LHCN-M2 (cell line): Measurements from ENCODE around the gene CACNA2D1. TPM values are rescaled to one million over a fixed set of nuclear protein-coding genes. Genes with fewer than 3 reads are reported as not detected.

ENCODE experiments used
- DNase-seq: peaks from one replicate; pipeline ENCODE4 v3.0.0-alpha.2; 2012; ENCODE audit warnings: low read depth
- total RNA-seq: library from RNA; depleted of rRNA; stranded (reverse); fragments of >200 nt; gene quantifications from 2 replicates; pipeline ENCODE4 v1.2.3, GENCODE V29; 2014

The CACNA2D1 gene
- total RNA-seq, 1 experiment from 2014 or later, result 40.4 TPM

DNA sequence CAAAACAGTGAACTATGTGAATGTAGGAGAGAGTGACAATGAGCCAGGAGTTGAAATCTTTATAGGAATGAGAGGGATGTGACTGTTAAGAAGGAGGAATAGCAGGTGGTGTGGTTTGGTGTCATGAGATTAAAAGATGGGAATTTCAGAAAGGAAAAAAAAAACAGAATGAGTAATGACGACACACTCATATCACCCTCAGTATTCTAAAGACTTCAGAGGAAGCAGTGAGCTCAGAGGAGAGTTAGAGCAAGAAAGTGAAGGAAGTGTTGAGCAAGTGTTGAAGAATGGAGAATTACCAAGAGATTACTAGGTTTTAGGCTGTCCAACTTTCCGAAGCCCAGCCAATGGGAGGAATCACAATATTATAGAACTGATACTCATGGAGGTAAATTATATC is 453.2 kb downstream of the CACNA2D1 start:
- DNase-seq, result peak; percentile 88

GRCh38 chr7:81986723-81987470 is 456.7 kb downstream of the CACNA2D1 start:
- DNase-seq, result no peak

- DNase-seq, result no peak
Measured at GRCh38 chr7:81983406-81983805, 460.2 kb downstream of the CACNA2D1 start.

DNA sequence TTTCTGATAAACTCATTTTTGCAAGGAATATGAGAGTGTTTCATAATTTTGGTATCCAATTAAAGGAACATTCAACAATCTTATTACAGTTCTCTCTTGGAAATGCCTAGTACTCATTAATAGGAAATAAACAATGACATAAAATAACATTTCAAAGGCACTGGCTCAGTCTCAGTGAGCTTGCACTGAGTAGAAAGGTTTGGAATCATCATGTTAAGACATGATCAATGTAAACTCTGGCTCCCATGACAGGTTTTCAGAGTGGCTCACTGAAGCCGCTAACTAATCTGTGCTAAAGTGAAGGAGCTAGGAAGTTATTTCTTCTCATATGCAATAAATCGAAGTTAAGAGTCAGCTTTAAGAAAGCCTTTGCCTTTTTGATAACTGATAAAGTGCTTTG is 470.5 kb downstream of the CACNA2D1 start:
- no peak for DNase-seq

DNA sequence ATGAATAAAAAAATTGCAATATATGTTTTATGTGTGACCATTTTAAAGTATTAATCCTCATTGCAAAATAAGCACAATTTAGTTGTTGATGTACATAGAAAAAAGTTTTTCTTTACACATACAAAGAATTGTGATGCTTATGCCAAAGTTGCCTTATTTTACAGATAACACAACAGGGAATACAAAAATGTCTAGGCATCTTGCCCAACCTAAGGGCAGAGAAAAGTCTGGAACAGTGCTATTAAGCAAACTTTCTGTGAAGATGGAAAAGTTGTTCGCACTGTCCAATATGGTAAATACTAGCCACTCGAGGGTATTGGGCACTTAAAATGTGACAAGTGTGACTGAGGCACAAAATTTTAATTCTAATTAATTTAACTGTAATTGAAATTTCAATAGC is 483.6 kb downstream of the CACNA2D1 start:
- no peak for DNase-seq

GRCh38 chr7:81957517-81957916 is 486.1 kb downstream of the CACNA2D1 start:
- DNase-seq, result no peak

DNA sequence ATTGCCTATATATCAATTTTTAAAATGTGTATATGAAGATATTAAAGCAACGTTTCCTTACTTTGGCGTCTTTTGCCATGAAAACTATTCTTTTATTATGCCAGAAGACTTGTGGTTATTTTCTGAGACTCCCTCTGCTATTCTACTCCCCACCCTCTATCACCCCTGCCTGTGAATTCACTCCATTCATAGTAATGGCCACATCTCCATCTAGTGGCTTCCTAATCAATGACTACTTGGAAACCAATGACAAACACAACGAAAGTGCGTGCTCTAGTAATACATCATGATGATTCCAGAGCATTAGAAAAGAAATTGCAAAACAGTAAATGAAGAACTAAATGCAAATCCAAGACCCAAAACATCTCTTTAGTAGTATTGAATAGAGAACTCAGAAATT is 487.1 kb downstream of the CACNA2D1 start:
- peak; percentile 68 for DNase-seq

GRCh38 chr7:81949306-81949705 is 494.3 kb downstream of the CACNA2D1 start:
- peak; percentile 14 for DNase-seq

GRCh38 chr7:81944058-81944457 is 499.5 kb downstream of the CACNA2D1 start:
- no peak for DNase-seq

DNA sequence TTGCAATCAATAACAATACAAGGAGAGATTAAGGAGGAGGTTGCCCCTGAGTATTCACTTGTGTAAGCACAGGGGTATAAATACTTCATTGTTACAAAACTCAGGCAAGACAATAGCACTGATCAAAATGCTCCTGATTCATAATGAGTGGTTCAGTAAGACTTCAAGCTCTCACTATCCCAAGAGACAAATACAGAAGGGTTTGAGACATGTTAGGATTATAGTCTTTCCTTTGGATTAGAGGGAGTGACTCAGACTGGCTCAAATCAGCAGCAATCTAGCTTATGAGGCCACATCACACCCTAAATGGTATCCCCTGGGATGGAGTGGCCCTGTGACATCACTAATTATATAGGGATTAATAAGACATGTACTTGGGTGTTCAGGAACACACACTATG is 506.5 kb downstream of the CACNA2D1 start:
- peak; percentile 45 for DNase-seq

GRCh38 chr7:81934596-81935301 is 508.8 kb downstream of the CACNA2D1 start:
- DNase-seq, result no peak

DNA sequence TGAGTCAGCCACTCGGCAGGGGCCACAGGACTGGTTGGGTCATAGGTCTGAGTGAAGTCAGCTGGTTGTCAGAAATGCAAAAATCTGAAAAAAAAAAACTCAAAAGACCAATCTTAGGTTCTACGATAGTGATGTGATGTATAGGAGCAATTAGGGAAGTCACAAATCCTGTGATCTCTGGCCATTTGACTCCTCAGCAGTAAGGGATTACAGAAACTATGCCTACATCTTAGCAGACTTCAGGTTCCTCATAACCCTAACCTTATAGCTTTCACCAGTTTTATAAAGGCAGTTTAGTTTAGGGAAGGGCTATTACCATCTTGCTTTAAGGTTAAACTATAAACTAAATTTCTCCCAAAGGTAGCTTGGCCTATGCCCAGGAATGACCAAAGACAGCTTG is 510.6 kb downstream of the CACNA2D1 start:
- no peak for DNase-seq

GRCh38 chr7:81929386-81929785 is 514.2 kb downstream of the CACNA2D1 start:
- DNase-seq, result peak; percentile 25

DNA sequence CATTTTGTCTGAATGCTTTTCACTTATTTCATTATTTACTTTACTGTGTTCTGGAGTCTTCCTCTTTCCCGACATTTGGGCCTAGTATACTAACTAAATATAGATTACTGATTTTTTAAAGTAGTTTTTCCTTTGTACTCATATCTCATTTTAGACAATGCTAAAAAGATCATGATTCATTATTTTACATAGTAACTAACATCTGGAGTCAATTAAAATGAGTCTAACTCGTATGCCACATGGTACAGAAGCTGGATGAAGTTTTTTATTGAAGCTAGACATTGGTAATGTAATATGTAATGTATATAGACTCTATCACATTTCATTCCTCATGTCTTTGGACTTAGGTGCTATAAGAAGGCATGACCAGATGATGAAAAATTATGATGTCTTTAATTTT is 517.4 kb downstream of the CACNA2D1 start:
- no peak for DNase-seq

DNA sequence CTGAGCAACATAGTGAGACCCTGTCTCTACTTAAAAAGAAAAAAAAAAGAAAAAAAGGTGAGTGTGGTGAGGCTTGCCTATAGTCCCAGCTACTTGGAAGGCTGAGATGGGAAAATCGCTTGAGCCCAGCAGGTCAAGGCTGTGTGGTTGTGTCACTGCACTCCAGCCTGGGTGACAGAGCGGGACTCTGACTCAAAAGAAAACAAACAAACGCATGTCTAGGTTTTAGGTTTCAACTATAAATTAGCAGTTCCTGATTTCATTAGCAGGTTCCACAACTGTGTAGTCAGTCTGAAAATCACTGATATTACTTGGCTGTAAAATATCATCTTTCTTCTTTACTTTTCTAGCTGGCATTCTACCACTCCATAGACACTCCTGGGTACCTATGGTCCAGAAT is 518.0 kb downstream of the CACNA2D1 start:
- DNase-seq, result no peak

- DNase-seq, result no peak
Measured at GRCh38 chr7:81924494-81924893, 519.1 kb downstream of the CACNA2D1 start.

DNA sequence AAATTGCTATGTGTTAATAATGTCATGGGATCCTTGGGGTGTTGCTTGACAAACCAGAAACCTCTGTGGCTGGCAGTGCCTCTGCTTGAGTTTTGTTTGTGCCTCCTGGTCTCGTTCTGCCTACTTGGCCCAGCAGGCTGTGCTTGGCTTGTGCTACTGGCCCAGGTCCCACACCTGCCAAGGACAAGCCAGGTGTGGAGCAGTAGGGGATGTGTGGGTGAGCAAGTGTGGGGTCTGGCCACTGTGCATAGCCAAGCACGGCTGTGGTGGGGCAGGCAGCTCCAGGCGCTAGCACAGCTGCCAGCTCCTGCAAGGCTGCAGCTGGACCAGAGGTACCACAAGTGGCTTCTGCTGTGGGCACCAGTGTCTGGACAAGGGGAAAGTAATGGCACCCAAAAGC is 524.1 kb downstream of the CACNA2D1 start:
- no peak for DNase-seq

GRCh38 chr7:81908220-81908619 is 535.4 kb downstream of the CACNA2D1 start:
- DNase-seq, result peak; percentile 34

- DNase-seq, result peak; percentile 20
Measured at GRCh38 chr7:81903115-81903514, 540.5 kb downstream of the CACNA2D1 start.

DNA sequence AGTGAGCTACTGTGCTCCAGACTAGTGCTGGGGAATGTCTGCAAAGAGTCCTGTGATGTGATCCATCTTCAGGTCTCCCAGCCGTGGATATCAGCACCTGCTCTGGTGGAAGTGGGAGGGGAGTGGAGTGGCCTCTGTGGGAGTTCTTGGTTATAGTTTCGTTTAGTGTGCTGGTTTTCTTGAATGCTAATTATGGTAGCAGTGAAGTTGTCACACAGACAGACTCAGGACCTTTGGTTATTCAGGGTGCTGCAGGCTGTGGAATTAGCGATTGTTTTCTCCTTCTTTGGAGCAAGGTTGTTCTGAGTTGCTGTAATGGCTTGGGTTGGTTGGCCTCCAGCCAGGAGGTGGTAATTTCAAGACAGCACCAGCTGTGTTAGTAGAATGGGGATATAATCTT is 541.0 kb downstream of the CACNA2D1 start:
- no peak for DNase-seq
